OCI-LY3 (cell line): ENCODE results near the gene FHOD1.

ENCODE experiments used
- H2AFZ ChIP-seq: fragments of 200-600, 300-600 bp; shearing (Covaris generic); 2 replicates; pipeline ENCODE4 v1.6.0; 2014; ENCODE audit warnings: antibody characterized with exemption, low read depth, low read length
- H3K27ac ChIP-seq: fragments of 200-600, 300-600 bp; sonication (generic); 2 replicates; pipeline ENCODE4 v1.5.1; 2014; ENCODE audit warnings: mild to moderate bottlenecking, low read length, moderate library complexity, mixed read lengths
- H3K27me3 ChIP-seq: fragments of 200-600, 300-600 bp; sonication (generic); 2 replicates; pipeline ENCODE4 v1.6.1; 2014; ENCODE audit warnings: low read depth, low read length, mixed read lengths
- H3K36me3 ChIP-seq: fragments of 200-600, 300-600 bp; sonication (generic); replicated peaks from 2 replicates; pipeline ENCODE3; 2014; ENCODE audit warnings: low read depth, low read length, mixed read lengths
- H3K4me1 ChIP-seq: fragments of 300-600, 200-600 bp; sonication (generic); 2 replicates; pipeline ENCODE4 v1.6.1; 2014; ENCODE audit warnings: low read length, mixed read lengths
- H3K4me2 ChIP-seq: fragments of 200-600, 300-600 bp; sonication (generic); 2 replicates; pipeline ENCODE4 v1.6.1; 2014; ENCODE audit warnings: low read length, mixed read lengths
- H3K4me3 ChIP-seq: fragments of 300-600, 200-600 bp; sonication (generic); 2 replicates; pipeline ENCODE4 v1.5.1; 2014; ENCODE audit warnings: antibody characterized with exemption, mild to moderate bottlenecking, low read length, moderate library complexity
- H3K79me2 ChIP-seq: fragments of 300-600, 200-600 bp; shearing (Covaris generic); 2 replicates; pipeline ENCODE4 v1.6.1; 2014; ENCODE audit warnings: mild to moderate bottlenecking, low read length, mixed read lengths
- H3K9ac ChIP-seq: fragments of 300-600, 200-600 bp; shearing (Covaris generic); 2 replicates; pipeline ENCODE4 v1.6.0; 2014; ENCODE audit warnings: mild to moderate bottlenecking, low read length, moderate library complexity
- H3K9me3 ChIP-seq: fragments of 200-600, 300-600 bp; shearing (Covaris generic); 2 replicates; pipeline ENCODE4 v1.6.1; 2014; ENCODE audit warnings: low read length, mixed read lengths; ENCODE audit not compliant: insufficient read depth
- H4K20me1 ChIP-seq: fragments of 200-600, 300-600 bp; sonication (generic); 2 replicates; pipeline ENCODE4 v1.6.1; 2016; ENCODE audit warnings: low read length, mixed read lengths; ENCODE audit not compliant: insufficient read depth
- CTCF ChIP-seq: fragments of 200-600, 300-600 bp; sonication (generic); IDR thresholded peaks from 2 replicates; pipeline ENCODE4 v1.5.1; 2014; ENCODE audit warnings: antibody characterized with exemption, low read length, low read depth
- EZH2phosphoT487 ChIP-seq: fragments of 200-600 bp; shearing (Covaris generic); IDR thresholded peaks from 2 replicates; pipeline ENCODE4 v1.6.1; 2018; ENCODE audit warnings: antibody characterized with exemption, mixed run types, low read depth

Gene FHOD1

GRCh38 chr16:67206129-67206837 lies 41.0 kb downstream of the FHOD1 start:
- TF ChIP-seq EZH2phosphoT487 (no peak), CTCF (no peak)
- H2AFZ ChIP-seq: no peak overlapping the region
- 0 out of 2 replicates have a peak, but pooled peaks cover 3% of the 10 kb centered on the region for H4K20me1 ChIP-seq
- H3K79me2 ChIP-seq: no peaks in the 10 kb centered on the region
- H3K36me3 ChIP-seq: peaks cover 17% of the 10 kb centered on the region
- no peaks in the 10 kb centered on the region for H3K27me3 ChIP-seq
- no peaks in the 10 kb centered on the region for H3K9me3 ChIP-seq
- H3K4me3 ChIP-seq: no peak overlapping the region
- H3K9ac ChIP-seq: no peak overlapping the region
- no peaks in the 10 kb centered on the region for H3K4me1 ChIP-seq
- H3K4me2 ChIP-seq: no peak overlapping the region
- no peak overlapping the region for H3K27ac ChIP-seq

GRCh38 chr16:67204076-67204475 lies 43.2 kb downstream of the FHOD1 start:
- Histone ChIP-seq H3K4me3 (no peak overlapping the region), H3K9ac (no peak overlapping the region), H3K79me2 (no peaks in the 10 kb centered on the region), H3K36me3 (peaks cover 21% of the 10 kb centered on the region), H2AFZ (no peak overlapping the region), H3K4me2 (no peak overlapping the region), H3K9me3 (no peaks in the 10 kb centered on the region), H3K27ac (no peak overlapping the region), H3K27me3 (no peaks in the 10 kb centered on the region), H3K4me1 (no peaks in the 10 kb centered on the region), H4K20me1 (0 out of 2 replicates have a peak, but pooled peaks cover 3% of the 10 kb centered on the region)
- TF ChIP-seq CTCF (no peak), EZH2phosphoT487 (no peak)

- no peak for TF ChIP-seq EZH2phosphoT487
- TF ChIP-seq CTCF: no peak
- H3K4me3 ChIP-seq: no peak overlapping the region
- no peaks in the 10 kb centered on the region for H3K27me3 ChIP-seq
- no peaks in the 10 kb centered on the region for H3K9me3 ChIP-seq
- H3K79me2 ChIP-seq: no peaks in the 10 kb centered on the region
- H4K20me1 ChIP-seq: 0 out of 2 replicates have a peak, but pooled peaks cover 3% of the 10 kb centered on the region
- H3K27ac ChIP-seq: no peak overlapping the region
- peaks cover 29% of the 10 kb centered on the region for H3K36me3 ChIP-seq
- H2AFZ ChIP-seq: no peak overlapping the region
- no peak overlapping the region for H3K4me2 ChIP-seq
- H3K4me1 ChIP-seq: no peaks in the 10 kb centered on the region
- H3K9ac ChIP-seq: no peak overlapping the region
Observed at GRCh38 chr16:67202956-67203493, 44.3 kb downstream of the FHOD1 start.

GRCh38 chr16:67202426-67202825 lies 44.9 kb downstream of the FHOD1 start:
- H3K4me2 ChIP-seq: no peak overlapping the region
- H3K4me3 ChIP-seq: no peak overlapping the region
- H3K36me3 ChIP-seq: peaks cover 34% of the 10 kb centered on the region
- H3K9ac ChIP-seq: no peak overlapping the region
- H3K27me3 ChIP-seq: no peaks in the 10 kb centered on the region
- H3K79me2 ChIP-seq: no peaks in the 10 kb centered on the region
- no peak overlapping the region for H3K27ac ChIP-seq
- no peaks in the 10 kb centered on the region for H3K9me3 ChIP-seq
- no peaks in the 10 kb centered on the region for H3K4me1 ChIP-seq
- 0 out of 2 replicates have a peak, but pooled peaks cover 3% of the 10 kb centered on the region for H4K20me1 ChIP-seq
- TF ChIP-seq CTCF (no peak), EZH2phosphoT487 (no peak)
- no peak overlapping the region for H2AFZ ChIP-seq
